Measurements from ENCODE around the gene STARD8.
"Not testable (repeated sequence)": the region's sequence is repeated elsewhere in the genome, so short reads cannot be mapped to it uniquely, and the experiment has no call there.

STARD8 gene

GRCh38 chrX:68719181-68719903 is 71.9 kb downstream of the STARD8 start:
- DNase-seq (ENCODE audit: low spot score), result no peak

GRCh38 chrX:68719904-68720614 is 72.6 kb downstream of the STARD8 start:
- peak; percentile 12 for DNase-seq (ENCODE audit: low spot score)

- no peak for DNase-seq (ENCODE audit: low spot score)
Measured at GRCh38 chrX:68720851-68721250, 73.4 kb downstream of the STARD8 start.

- DNase-seq (ENCODE audit: low spot score), result no peak
Measured at GRCh38 chrX:68721546-68721945, 74.1 kb downstream of the STARD8 start.

- no peak for DNase-seq (ENCODE audit: low spot score)
Measured at GRCh38 chrX:68721991-68722860, 74.8 kb downstream of the STARD8 start.

- DNase-seq (ENCODE audit: low spot score), result no peak
Measured at GRCh38 chrX:68723491-68724155, 76.2 kb downstream of the STARD8 start.

GRCh38 chrX:68724531-68725020 is 77.1 kb downstream of the STARD8 start:
- no peak for DNase-seq (ENCODE audit: low spot score)

- DNase-seq (ENCODE audit: low spot score), result no peak
Measured at GRCh38 chrX:68725756-68726365, 78.4 kb downstream of the STARD8 start.

GRCh38 chrX:68726366-68726765 is 78.9 kb downstream of the STARD8 start:
- DNase-seq (ENCODE audit: low spot score), result no peak

GRCh38 chrX:68727696-68728095 is 80.2 kb downstream of the STARD8 start:
- no peak for DNase-seq (ENCODE audit: low spot score)

GRCh38 chrX:68728186-68728585 is 80.7 kb downstream of the STARD8 start:
- no peak for DNase-seq (ENCODE audit: low spot score)

- no peak for DNase-seq (ENCODE audit: low spot score)
Measured at GRCh38 chrX:68731254-68731653, 83.8 kb downstream of the STARD8 start.

GRCh38 chrX:68732906-68733493 is 85.5 kb downstream of the STARD8 start:
- DNase-seq (ENCODE audit: low spot score), result peak; percentile 64

- DNase-seq (ENCODE audit: low spot score), result no peak
Measured at GRCh38 chrX:68735266-68735665, 87.8 kb downstream of the STARD8 start.

- DNase-seq (ENCODE audit: low spot score), result not testable (repeated sequence)
Measured at GRCh38 chrX:68741864-68742263, 94.4 kb downstream of the STARD8 start.

- no peak for DNase-seq (ENCODE audit: low spot score)
Measured at GRCh38 chrX:68743754-68744153, 96.3 kb downstream of the STARD8 start.

- no peak for DNase-seq (ENCODE audit: low spot score)
Measured at GRCh38 chrX:68746988-68747387, 99.5 kb downstream of the STARD8 start.

GRCh38 chrX:68748030-68748429 is 100.6 kb downstream of the STARD8 start:
- DNase-seq (ENCODE audit: low spot score), result no peak

GRCh38 chrX:68749426-68749825 is 102.0 kb downstream of the STARD8 start:
- DNase-seq (ENCODE audit: low spot score), result no peak

GRCh38 chrX:68750316-68750715 is 102.8 kb downstream of the STARD8 start:
- DNase-seq (ENCODE audit: low spot score), result no peak

GRCh38 chrX:68751372-68751771 is 103.9 kb downstream of the STARD8 start:
- DNase-seq (ENCODE audit: low spot score), result no peak

Measured in RKO (cell line).